Measurements from ENCODE around the gene LPIN2. TPM values are rescaled to one million over a fixed set of nuclear protein-coding genes. Genes with fewer than 3 reads are reported as not detected.
"Not testable (repeated sequence)": the region's sequence is repeated elsewhere in the genome, so short reads cannot be mapped to it uniquely, and the experiment has no call there.

Gene LPIN2
- total RNA-seq, 1 experiment from 2014 or later: 36.2 TPM

DNA sequence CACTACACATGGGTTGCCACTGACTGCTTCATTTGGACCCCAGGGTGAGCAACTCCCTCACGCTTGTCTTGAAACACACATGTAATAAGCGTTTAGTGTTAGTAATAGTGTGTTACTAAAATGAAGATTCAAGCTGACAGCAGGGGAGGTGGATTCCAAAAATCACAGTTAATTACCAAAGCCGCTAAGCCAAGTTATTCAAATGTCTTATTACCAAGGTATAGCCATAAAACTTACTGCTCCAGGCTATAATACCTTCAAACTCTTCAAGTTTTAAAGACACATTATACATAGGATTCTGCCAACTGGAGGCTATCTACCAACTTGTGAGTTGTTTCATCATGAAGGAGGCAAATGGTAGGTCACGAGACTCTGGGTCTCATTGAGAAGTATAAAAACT, 2.9 kb downstream of the LPIN2 start:
- no peak for DNase-seq (ENCODE audit: low read depth)

DNA sequence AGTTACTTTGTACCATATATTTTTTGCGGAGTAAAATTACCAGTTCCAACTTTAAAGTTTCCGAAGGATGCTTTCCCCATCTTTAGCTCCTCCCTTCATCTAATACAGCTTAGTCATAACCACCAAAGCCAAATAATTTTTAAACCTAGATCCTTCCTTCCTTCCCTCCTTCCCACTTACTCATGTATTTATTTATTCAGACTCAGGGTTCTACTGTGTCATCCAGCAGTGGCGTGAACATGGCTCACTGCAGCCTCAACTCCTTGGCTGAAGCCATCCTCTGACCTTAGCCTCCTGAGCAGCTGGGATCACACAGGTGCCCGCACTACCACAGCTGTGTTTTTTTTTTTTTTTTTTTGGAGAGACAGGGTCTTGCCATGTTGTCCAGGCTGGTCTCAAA, 4.4 kb downstream of the LPIN2 start:
- DNase-seq (ENCODE audit: low read depth): peak; percentile 85

DNA sequence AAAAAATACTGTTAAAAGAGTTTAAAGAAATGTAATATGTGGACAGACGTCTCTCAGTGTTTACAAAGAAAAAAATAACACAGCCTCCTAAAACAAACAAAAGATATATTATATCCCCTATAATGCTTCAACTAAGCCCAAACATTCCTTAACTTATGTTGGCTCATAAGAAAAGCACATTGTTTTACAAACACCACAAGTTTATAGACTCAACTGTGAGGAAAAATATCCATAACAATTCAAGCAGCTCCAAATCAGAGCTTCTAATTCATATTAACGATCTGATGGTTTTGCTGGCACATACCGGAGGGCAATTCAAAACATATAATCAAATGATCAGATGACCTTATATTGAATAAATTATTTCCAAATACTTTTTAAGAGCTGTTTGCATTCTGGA, 5.5 kb downstream of the LPIN2 start:
- DNase-seq (ENCODE audit: low read depth): no peak

DNA sequence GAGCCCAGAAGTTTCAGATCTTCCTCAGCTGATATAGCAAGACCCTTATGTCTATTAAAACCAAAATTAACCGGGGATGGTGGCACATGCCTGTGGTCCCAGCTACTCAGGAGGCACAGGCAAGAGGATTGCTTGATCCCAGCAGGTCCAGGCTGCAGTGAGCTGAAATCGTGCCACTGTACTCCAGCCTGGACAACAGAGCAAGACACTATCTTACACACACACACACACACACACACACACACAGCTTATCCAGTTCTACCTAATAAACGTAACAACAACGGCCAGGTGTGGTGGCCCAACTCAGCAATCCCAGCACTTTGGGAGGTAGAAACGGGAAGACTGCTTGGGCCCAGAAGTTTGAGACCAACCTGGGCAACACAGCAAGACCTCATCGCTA, 7.5 kb downstream of the LPIN2 start:
- no peak for DNase-seq (ENCODE audit: low read depth)

- not testable (repeated sequence) for DNase-seq (ENCODE audit: low read depth)
Measured at GRCh38 chr18:3003766-3004165, 9.2 kb downstream of the LPIN2 start.

- no peak for DNase-seq (ENCODE audit: low read depth)
Measured at GRCh38 chr18:3002732-3003131, 10.2 kb downstream of the LPIN2 start.

- DNase-seq (ENCODE audit: low read depth): no peak
Measured at GRCh38 chr18:2998644-2999043, 14.3 kb downstream of the LPIN2 start.

- no peak for DNase-seq (ENCODE audit: low read depth)
Measured at GRCh38 chr18:2997846-2998564, 14.9 kb downstream of the LPIN2 start.

DNA sequence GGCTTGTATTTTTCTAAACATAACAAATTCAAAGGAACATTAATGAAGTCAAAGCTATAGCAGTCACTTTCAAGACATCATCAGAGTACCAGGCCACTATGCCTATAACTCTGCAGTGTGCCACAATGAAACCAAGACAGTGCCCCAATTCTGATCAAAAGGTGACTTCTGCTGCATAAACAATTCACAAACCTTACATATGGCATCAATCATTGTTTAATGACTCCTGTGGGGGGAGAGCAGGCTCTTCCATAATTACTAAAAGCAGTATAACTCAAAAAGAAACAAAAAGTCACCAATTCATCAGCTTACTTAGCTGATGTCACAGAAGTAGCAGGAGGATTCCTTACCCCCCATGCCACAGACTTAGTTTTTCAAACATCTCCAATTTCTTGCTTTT, 15.5 kb downstream of the LPIN2 start:
- DNase-seq (ENCODE audit: low read depth): no peak

DNA sequence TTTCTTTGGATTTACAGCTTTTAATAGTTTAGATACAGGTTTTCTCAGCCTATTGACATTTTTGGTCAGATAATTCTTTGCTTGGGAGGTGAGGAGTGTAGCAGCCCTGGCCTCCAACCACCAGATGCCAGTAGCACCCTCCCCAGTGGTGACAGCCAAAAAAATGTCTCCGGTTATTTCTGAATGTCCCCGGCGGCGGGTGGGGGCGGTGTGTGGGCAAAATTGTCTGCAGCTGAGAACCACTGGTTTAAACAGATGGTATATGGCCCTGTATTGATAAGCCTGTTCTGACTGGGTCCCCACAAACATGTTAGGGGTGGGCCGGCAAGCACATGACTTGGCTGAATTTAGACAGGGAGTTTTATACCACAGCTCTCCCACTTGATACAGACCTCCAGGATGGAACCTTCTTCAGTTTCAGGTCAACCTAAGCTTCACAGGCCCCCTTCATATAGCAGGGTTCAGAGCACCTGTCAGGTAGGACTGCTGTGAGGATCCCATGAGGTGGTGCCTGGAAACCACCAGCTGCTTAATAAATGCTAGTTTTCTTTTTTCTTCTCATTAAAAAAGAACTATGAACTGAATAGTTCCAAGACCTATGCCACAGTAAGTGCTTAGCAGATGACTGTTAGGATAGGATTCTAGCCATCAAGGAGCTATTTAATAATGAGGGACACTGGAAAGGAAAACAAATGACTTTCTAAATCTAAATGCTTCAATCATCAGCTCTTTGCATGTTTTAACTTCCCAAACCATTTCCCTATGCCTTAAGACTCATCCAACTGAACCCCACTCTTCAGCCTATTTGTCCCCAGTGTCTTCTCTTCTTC, 18.1 kb downstream of the LPIN2 start:
- DNase-seq (ENCODE audit: low read depth): no peak

DNA sequence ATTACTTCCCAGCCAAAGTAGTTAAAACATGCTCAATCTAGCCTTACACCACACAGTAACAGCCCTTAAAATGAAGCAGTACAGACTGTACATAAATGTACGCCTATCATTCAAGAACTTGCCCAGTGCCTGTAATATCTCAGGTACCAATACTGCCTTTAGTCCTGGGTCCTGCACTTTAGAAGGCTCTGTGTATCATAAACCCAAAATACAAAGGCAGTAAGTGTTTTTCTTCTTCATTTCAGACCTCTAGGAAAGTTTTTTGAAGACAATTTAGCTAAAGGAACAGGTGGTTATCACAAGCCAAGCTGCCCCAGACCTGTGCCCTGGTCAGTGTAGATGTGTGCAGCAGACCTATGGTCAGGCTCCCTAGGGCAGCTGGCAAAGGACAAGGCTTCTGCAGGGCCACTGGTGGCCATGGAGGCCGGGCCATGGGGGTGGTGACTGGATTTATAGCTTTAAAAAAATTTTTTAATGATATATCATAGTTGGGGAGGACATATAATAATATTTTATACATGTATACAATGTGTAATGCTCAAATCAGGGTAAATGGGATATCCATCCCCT, 18.8 kb downstream of the LPIN2 start:
- DNase-seq (ENCODE audit: low read depth): no peak

DNA sequence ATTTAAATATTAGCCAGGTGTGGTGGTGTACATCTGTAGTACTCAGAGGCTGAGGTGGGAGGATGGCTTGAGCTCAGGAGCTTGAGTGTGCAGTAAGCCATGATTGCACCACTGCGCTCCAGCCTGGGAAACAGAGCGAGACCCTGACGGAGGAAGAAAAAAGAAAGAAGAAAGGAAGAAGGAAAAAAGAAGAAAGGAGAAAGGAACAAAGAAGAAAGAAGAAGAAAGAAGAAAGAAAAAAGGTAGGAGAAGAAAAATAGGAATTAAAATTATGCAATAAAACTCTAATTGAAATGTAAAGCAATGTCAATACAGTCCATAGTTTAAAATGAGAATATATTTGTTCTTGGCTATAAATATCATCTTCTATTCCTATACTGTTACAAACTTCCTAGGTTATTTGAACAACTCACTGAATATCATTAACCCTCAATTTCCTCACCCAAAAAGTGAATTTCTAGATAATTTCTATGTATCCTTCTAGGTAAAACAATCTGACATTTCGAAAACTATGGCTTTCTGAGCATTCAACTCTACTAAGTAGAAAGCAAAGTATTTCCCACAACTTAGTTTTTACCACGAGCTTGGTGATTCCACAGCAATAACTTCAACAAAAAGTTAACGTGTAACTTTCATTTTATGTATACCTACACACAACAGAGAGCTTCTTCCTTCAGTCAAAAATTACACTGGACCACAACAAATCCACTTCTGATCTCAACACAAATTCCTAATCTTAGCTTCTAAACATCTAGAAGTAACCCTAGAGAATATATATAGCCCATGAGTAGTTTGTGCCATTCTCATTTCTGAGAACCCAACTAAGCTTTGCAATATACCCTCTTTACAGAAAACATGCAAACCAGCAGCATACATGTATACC, 19.7 kb downstream of the LPIN2 start:
- no peak for DNase-seq (ENCODE audit: low read depth)

DNA sequence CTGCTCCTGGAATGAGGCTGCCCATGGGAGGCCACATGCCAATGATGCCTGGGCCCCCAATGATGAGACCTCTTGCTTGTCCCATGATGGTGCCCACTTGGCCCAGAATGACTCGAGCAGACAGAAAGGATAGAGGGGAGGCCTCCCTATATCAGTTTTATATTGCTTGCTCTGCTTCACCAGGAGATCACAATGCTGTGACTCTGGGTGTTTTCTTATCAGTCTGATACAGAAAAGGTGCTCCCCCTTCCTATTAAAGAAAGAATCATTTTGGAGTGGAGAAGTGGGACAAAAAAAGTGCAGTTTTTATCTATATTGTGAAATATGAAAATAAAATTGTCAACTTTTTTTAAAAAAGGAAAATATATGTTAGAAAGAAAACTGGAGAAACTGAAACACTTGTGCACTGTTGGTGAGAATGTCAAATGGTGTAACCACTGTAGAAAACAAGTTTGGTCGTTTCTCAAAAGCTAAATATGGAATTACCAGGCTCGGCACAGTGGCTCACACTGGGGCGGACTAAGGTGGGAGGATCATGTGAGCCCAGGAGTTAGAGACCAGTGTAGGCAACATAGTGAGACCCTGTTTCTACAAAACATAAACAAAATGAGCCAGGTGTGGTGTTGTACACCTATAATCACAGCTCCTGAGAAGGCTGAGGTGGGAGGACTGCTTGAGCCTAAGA, 21.8 kb downstream of the LPIN2 start:
- no peak for DNase-seq (ENCODE audit: low read depth)

GRCh38 chr18:2987876-2988790, 24.8 kb downstream of the LPIN2 start:
- peak; percentile 54 for DNase-seq (ENCODE audit: low read depth)

GRCh38 chr18:2986150-2986865, 26.6 kb downstream of the LPIN2 start:
- no peak for DNase-seq (ENCODE audit: low read depth)

DNA sequence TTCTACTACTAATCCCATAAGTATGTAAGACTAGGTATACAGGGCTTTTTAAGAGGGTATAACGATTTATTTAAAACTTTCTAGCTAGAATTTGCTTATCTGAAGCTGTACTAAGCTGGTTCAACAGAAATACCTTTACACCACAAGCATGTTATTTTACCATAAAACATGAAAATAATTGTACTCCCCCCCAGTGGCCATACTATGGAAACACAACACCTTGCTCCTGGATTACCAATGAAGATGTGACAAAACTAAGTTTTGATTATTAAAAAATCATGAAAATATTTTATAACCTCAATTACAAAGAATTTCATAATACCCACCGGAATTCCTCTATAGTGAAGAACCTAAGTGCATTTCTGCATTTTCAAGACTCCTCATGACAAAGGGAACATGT, 27.3 kb downstream of the LPIN2 start:
- peak; percentile 52 for DNase-seq (ENCODE audit: low read depth)

DNA sequence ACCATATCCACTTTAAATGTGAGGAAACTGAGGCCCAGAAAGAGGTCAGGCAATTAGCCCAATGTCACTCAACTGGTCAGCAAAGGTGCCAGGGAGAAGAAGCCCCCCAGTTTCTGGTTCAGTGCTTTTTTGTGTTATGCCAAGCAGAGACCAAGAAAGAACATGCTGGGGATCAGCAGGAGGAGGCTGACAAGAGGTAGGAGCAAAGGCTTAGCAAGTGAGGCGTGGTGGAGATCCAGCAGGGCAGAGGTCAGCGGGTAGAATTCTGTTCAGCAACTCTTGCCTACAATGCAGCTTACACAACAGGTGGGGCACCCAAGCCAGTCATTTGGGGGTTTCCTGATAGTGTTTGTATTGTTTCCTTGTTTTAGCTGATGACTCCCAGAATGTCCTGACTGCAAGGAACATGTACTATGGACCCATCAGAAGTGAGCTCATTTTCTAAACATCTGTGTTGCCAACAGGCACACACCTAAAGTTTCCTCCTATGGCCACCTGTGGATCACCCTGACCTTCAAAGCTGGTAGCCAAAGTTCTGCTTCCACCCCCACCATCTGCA, 28.2 kb downstream of the LPIN2 start:
- no peak for DNase-seq (ENCODE audit: low read depth)

DNA sequence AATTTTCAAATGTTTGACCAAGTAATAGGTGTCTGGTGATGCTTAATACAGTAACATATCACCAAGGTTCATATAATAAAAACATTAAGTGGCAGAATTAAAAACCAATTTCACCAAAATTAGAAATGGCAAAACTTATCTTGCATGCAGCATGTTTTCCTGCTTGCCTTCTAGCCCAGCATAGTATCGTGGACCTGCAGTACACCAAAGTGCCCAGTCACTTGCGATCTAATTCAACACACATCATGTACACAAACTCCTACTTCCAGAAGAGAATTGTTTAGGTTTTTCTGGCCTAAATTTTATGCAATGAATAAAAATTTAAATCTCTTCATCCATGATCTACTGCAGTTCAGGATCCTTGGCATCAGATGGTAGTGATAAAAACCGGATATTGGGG, 28.9 kb downstream of the LPIN2 start:
- no peak for DNase-seq (ENCODE audit: low read depth)

- no peak for DNase-seq (ENCODE audit: low read depth)
Measured at GRCh38 chr18:2983296-2983695, 29.6 kb downstream of the LPIN2 start.
